Mucosa of descending colon (tissue), 3 donors: ENCODE measurements around the gene YY2. TPM values are rescaled to one million over a fixed set of nuclear protein-coding genes. Genes with fewer than 3 reads are reported as not detected.
"Not testable (repeated sequence)": the region's sequence is repeated elsewhere in the genome, so short reads cannot be mapped to it uniquely, and the experiment has no call there.

Source experiments
- ATAC-seq: fragments of 200-7000 bp; cut with Tn5 transposase; one replicate; pipeline ENCODE4 v1.9.1; 2020; ENCODE audit warnings: mild to moderate bottlenecking, moderate library complexity
- DNase-seq, 3 donors: peaks; one replicate each; pipeline ENCODE4 v3.0.0-alpha.2; 2020
- H3K36me3 ChIP-seq: fragments of 200-600 bp; one replicate; pipeline ENCODE4 v1.8.0; 2021; ENCODE audit warnings: low read depth, mild to moderate bottlenecking
- H3K4me1 ChIP-seq: fragments of 200-600 bp; one replicate; pipeline ENCODE4 v1.8.0; 2021; ENCODE audit warnings: low read depth, mild to moderate bottlenecking
- H3K4me3 ChIP-seq: fragments of 200-600 bp; one replicate; pipeline ENCODE4 v1.8.0; 2021; ENCODE audit warnings: mild to moderate bottlenecking
- H3K9me3 ChIP-seq: fragments of 200-600 bp; one replicate; pipeline ENCODE4 v1.8.0; 2021; ENCODE audit warnings: mild to moderate bottlenecking
- CTCF ChIP-seq: fragments of 200-600 bp; IDR thresholded peaks from one replicate; pipeline ENCODE4 v1.8.0; 2022; ENCODE audit warnings: antibody characterized with exemption, mild to moderate bottlenecking
- intact Hi-C, 2 donors: fragments of 100-400 bp; cut with DNase I in 1 of 2; cut with micrococcal nuclease in 1 of 2; formaldehyde crosslinking; loops; one replicate each; pipeline versions ENCODE4 v1.11.0 to v1.11.1; 2022; cut with DNase I, micrococcal nuclease
- total RNA-seq, 3 donors: library from RNA; stranded (reverse); fragmentation: NEBNext Ultra II Directional in 2 of 3; extraction: Animal tissue kit (Norgen Biotek cat#: 25700) in 2 of 3; gene quantifications; one replicate each; pipeline versions ENCODE4 v1.2.1 to v1.2.4, GENCODE V29; 2021 to 2023
- donor health status: DM: no; HTN: no; CAD: no; lungs with moderate emphysema.
- donor health status: DM: no; HTN: no; CAD: no.
- donor health status: DM: no; HTN: yes; CAD: no.

The YY2 gene
- total RNA-seq, 3 donors from 2014 or later = 1.2 to 1.9 (median 1.9) TPM

- Histone ChIP-seq H3K9me3 (no peaks in the 10 kb centered on the region), H3K4me3 (no peak overlapping the region), H3K36me3 (no peaks in the 10 kb centered on the region), H3K4me1 (no peaks in the 10 kb centered on the region)
- no peak for TF ChIP-seq CTCF
- ATAC-seq (no peak), DNase-seq (no peak)
- intact Hi-C loops = no loop called here
Measured at GRCh38 chrX:21816136-21816535, 39.7 kb upstream of the YY2 start.

- ATAC-seq, DNase-seq, intact Hi-C loops: not testable (repeated sequence)
Measured at GRCh38 chrX:21820170-21820569, 35.6 kb upstream of the YY2 start.

GRCh38 chrX:21821875-21822274, 33.9 kb upstream of the YY2 start:
- DNase-seq (no peak), ATAC-seq (no peak)
- Histone ChIP-seq H3K4me3 (no peak overlapping the region), H3K4me1 (no peaks in the 10 kb centered on the region), H3K36me3 (no peaks in the 10 kb centered on the region), H3K9me3 (no peaks in the 10 kb centered on the region)
- intact Hi-C loops = no loop called here
- TF ChIP-seq CTCF = no peak

More at GRCh38 chrX:21820170-21820569, 35.6 kb upstream of the YY2 start:
- H3K36me3 ChIP-seq, H3K4me1 ChIP-seq, H3K9me3 ChIP-seq, H3K4me3 ChIP-seq: not testable (repeated sequence)

GRCh38 chrX:21831496-21831895, 24.3 kb upstream of the YY2 start:
- Histone ChIP-seq H3K9me3 (no peaks in the 10 kb centered on the region), H3K4me1 (no peaks in the 10 kb centered on the region), H3K4me3 (no peak overlapping the region), H3K36me3 (no peaks in the 10 kb centered on the region)
- intact Hi-C loops = no loop called here
- no peak for ATAC-seq
- no peak for TF ChIP-seq CTCF
- no peak for DNase-seq

DNA sequence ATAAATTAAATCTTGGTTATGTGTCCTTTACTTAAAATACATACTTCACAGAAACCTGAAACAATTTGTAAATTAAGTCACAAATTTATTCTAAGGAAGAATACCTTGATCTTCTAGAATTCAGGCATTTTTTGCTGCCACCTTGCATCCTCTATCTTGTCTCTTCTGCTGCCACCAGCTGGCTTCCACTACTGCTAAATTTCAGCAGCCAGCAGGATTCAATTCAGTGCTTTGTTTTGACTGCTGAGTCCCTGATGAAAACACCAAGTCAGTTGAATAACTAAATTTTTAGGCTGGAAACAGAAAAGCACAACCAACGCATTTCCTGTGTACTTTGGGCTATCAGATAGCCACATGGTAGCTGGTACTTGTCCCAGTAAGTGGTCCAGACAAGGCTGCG, 18.7 kb upstream of the YY2 start:
- intact Hi-C loops = no loop called here
- H3K4me1 ChIP-seq = no peaks in the 10 kb centered on the region
- H3K4me3 ChIP-seq = no peak overlapping the region
- H3K36me3 ChIP-seq = no peaks in the 10 kb centered on the region
- DNase-seq = no peak
- no peak for TF ChIP-seq CTCF
- no peak for ATAC-seq
- H3K9me3 ChIP-seq = no peaks in the 10 kb centered on the region

- DNase-seq (no peak), ATAC-seq (peak; percentile 34)
- Histone ChIP-seq H3K36me3 (no peaks in the 10 kb centered on the region), H3K4me1 (no peaks in the 10 kb centered on the region), H3K4me3 (peak overlapping the region; percentile 28), H3K9me3 (no peaks in the 10 kb centered on the region)
- intact Hi-C loops = no loop called here
- TF ChIP-seq CTCF = no peak
Measured at GRCh38 chrX:21838937-21839333, 16.9 kb upstream of the YY2 start.
